Spinal cord (tissue), 10 donors: ENCODE measurements around the gene LOXL1. TPM values are rescaled to one million over a fixed set of nuclear protein-coding genes. Genes with fewer than 3 reads are reported as not detected.

Experiments
- DNase-seq, 6 donors: peaks; one replicate each; pipeline versions ENCODE4 v3.0.0 to v3.0.0-alpha.2; 2013 to 2015; ENCODE audit warnings: low spot score in 6 of 6, low read depth in 4 of 6
- H3K27ac ChIP-seq: one replicate; pipeline ENCODE4 v1.5.1; 2013; ENCODE audit warnings: low read depth, low read length, control low read depth
- H3K27me3 ChIP-seq: one replicate; pipeline ENCODE4 v1.6.1; 2013; ENCODE audit warnings: low read length; ENCODE audit not compliant: control insufficient read depth, insufficient read depth
- H3K36me3 ChIP-seq: one replicate; pipeline ENCODE4 v1.6.1; 2013; ENCODE audit warnings: low read length; ENCODE audit not compliant: control insufficient read depth, insufficient read depth
- H3K4me1 ChIP-seq: one replicate; pipeline ENCODE4 v1.6.1; 2013; ENCODE audit warnings: low read length; ENCODE audit not compliant: control insufficient read depth, insufficient read depth
- H3K4me3 ChIP-seq: one replicate; pipeline ENCODE4 v1.5.1; 2013; ENCODE audit warnings: low read depth, low read length, control low read depth
- H3K9me3 ChIP-seq: one replicate; pipeline ENCODE4 v1.6.1; 2013; ENCODE audit warnings: low read length; ENCODE audit not compliant: control insufficient read depth, insufficient read depth
- WGBS: methylation state at CpG from one replicate; pipeline ENCODE4 v1.1.5; 2013; ENCODE audit warnings: missing lambda C conversion rate; ENCODE audit not compliant: insufficient coverage; 5-methylcytosine and 5-hydroxymethylcytosine counted together
- polyA plus RNA-seq, 2 donors: library from polyadenylated mRNA; unstranded; fragments of 120-200 nt; gene quantifications; one replicate each; pipeline ENCODE4 v1.2.1, GENCODE V29; 2013; ENCODE audit not compliant: insufficient read length in 2 of 2
- total RNA-seq, 2 donors: library from RNA; depleted of rRNA in 1 of 2; stranded (reverse); fragments of 120-200 nt in 1 of 2; fragments of >200 nt in 1 of 2; gene quantifications; one replicate each; pipeline versions ENCODE4 v1.2.3 to v1.2.4, GENCODE V29; 2013 to 2014
- donor health status: healthy.

Gene LOXL1
- total and polyA plus RNA-seq, 4 donors: 7.9 to 48.2 (median 22.9) TPM

DNA sequence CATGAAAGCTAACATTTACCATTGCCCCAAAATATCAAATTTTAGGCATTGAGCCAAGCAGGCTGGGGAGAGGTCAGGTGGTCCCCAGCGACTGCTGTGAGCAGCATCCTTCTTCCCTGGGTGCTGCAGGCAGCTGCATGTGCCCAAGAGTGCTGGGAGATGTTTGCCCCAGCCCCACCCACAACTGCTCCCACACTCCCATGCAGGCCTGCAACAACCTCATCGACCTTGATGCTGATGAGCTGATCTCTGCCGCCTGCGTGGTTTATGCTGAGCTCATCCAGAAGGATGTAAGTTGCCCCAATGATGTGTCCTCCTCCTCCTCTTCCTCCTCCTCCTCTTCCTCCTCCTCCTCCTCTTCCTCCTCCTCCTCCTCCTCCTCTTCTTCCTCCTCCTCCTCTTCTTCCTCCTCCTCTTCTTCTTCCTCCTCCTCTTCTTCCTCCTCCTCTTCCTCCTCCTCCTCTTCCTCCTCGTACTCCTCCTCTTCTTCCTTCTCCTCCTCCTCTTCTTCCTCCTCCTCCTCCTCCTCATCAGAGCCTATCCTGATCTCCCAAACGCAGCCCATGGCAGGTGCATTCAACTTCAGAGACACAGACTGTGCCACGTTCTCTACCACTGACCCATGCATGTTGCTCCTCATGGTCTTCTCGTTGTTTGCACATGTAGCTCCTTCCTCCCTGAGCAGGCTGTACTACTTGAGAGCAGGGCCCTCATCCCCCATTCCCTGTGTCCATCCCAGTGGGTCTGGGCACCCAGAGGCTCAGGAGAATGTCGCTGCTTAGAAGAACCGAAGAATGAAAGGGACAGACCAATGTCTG lies 37.8 kb upstream of the LOXL1 start:
- no peaks in the 10 kb centered on the region for H3K9me3 ChIP-seq
- 76% methylated on average over 7 of the region's 10 CpGs for WGBS
- H3K36me3 ChIP-seq: no peaks in the 10 kb centered on the region
- no peaks in the 10 kb centered on the region for H3K27me3 ChIP-seq
- H3K4me1 ChIP-seq: no peaks in the 10 kb centered on the region
- no peak overlapping the region for H3K4me3 ChIP-seq
- H3K27ac ChIP-seq: no peak overlapping the region
- DNase-seq: no peak

DNA sequence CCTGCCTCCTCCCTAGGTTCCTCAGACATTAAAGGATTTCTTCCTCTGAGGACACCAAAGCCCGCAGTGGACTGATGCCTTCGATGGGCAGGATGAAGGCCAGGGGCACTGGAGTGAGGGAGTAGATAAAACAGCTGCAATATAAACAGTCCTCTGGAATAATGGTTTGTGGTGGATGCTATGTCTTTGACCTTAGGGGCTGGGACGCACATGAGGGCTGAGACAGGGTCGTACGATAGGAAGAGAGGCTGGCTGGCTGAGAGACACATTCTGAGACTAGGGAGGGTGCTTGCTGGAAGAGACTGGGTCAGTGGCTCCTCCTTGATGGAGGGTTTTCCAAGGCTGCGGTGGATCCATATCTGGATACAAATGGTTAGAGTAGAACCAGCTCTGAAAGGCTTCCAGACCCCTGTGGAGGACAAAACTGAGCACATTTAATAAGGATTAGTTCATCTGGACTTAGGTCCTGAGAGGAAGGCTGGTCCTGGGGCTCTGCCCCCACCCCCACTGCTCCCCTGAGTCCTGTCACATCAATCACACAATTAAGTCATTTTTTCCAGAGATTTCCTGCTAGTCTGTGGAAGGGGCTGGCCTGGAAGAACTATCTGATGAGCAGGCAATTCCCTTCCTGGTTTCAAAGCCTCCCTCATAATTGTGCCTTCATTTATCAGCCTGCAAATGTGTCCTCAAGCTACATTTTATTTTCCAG lies 37.1 kb upstream of the LOXL1 start:
- Histone ChIP-seq H3K36me3 (no peaks in the 10 kb centered on the region), H3K27me3 (no peaks in the 10 kb centered on the region), H3K9me3 (no peaks in the 10 kb centered on the region), H3K4me3 (no peak overlapping the region), H3K4me1 (no peaks in the 10 kb centered on the region), H3K27ac (no peak overlapping the region)
- DNase-seq: no peak
- WGBS: 77% methylated on average over 4 of the region's 6 CpGs

DNA sequence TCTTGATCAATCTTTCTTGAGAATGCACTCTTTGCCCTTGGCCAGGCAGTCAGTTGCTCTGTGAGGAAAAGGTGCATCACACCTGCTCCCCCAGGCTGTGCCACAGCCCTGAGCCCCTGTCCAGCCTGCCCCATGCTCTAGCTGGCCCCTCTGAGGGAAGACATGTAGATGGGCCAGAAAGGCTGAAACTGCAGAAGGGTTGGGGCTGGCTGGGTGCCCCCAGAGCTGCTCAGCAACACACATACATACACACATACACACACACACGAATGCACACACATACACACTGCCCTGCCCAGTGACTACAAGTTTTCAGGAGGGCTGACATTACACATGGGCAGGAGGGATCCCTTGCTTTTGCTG lies 36.5 kb upstream of the LOXL1 start:
- WGBS: 80% methylated on average over 1 of the region's 1 CpG
- H3K9me3 ChIP-seq: no peaks in the 10 kb centered on the region
- no peaks in the 10 kb centered on the region for H3K4me1 ChIP-seq
- no peak for DNase-seq
- H3K27ac ChIP-seq: no peak overlapping the region
- no peaks in the 10 kb centered on the region for H3K36me3 ChIP-seq
- no peaks in the 10 kb centered on the region for H3K27me3 ChIP-seq
- H3K4me3 ChIP-seq: no peak overlapping the region

DNA sequence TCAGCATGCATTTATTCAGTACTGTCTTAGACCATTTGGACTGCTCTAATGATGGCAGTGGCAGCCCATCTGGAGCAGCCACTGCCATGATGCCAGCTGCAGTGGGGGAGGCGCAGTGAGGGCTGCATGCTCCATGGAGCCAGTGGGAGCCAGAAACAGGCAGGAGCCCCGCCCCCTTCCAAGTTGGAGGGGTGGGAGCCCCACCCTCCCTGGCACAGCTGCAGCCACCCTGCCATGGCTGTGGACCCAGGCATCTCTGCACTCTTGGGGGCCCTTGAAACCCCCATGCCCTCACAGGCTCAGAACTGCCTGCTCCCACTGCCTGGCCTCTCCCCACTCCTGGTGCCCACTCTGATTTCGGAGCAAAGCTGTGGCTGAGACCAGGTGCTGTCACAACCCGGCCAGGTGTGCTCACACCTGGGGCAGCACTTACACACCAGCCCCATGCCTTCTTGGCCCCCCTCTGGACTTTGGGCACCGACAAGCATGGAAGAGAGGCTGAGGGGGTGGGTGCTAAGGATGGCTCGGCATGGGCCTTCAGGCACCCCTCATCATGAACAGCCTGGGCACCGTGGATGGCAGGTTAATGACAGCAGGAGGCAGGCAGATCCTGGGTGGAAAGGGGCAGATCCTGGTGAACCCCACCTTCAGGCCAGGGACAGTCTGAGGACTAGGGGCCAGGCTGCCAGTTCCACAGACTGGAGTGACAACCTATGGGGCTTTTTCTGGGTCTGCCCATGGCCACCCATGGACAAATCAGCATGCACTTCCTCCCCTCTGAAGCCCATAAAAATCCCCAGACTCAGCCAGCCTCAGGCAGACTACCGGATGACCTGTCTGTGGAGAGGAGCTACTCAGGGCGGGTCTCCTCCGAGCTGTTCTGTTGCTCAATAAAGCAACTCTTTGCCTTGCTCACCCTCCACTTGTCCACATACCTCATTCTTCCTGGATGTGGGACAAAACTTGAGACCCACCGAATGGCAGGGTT lies 34.6 kb upstream of the LOXL1 start:
- no peak overlapping the region for H3K4me3 ChIP-seq
- WGBS: 84% methylated on average over 9 of the region's 11 CpGs
- no peak overlapping the region for H3K27ac ChIP-seq
- no peaks in the 10 kb centered on the region for H3K36me3 ChIP-seq
- no peaks in the 10 kb centered on the region for H3K9me3 ChIP-seq
- no peaks in the 10 kb centered on the region for H3K4me1 ChIP-seq
- H3K27me3 ChIP-seq: no peaks in the 10 kb centered on the region
- no peak for DNase-seq

DNA sequence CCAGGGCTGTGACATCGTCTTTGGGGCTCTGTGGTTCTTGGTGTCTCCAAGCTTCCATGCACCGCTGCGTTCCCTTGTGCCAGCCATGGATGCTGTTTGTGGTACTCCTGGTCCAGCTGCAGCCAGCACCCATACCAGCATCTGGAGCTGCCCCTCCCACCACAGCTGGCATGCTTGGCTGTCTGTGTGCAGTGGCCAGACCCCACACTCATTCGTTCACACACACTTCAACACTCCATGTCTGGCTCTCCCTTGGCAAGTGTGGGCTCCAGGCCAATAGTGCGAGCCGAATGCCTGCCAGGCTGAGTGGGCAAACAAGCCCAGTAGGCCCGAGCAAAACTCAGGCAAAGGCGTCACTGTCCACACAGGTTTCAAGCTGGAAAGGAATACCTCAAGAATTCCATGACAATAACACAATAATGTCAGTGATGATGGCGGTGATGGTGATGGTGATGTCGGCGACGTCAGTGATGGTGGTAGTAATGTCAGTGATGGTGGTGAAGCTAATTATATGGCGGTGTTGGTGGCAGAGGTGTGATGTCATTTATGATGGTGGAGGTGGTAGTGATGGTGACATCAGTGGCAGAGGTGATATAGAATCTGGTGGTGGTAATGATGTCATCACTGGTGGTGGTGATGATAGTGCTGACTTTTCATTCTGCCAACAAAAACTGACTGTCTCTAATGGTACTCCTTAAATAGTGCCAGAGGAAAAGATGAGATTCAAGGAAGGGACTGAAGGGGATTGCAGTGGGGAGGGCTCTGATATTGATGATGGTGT lies 33.6 kb upstream of the LOXL1 start:
- 84% methylated on average over 11 of the region's 13 CpGs for WGBS
- no peaks in the 10 kb centered on the region for H3K9me3 ChIP-seq
- no peak overlapping the region for H3K27ac ChIP-seq
- no peaks in the 10 kb centered on the region for H3K27me3 ChIP-seq
- H3K36me3 ChIP-seq: no peaks in the 10 kb centered on the region
- no peaks in the 10 kb centered on the region for H3K4me1 ChIP-seq
- no peak for DNase-seq
- no peak overlapping the region for H3K4me3 ChIP-seq

DNA sequence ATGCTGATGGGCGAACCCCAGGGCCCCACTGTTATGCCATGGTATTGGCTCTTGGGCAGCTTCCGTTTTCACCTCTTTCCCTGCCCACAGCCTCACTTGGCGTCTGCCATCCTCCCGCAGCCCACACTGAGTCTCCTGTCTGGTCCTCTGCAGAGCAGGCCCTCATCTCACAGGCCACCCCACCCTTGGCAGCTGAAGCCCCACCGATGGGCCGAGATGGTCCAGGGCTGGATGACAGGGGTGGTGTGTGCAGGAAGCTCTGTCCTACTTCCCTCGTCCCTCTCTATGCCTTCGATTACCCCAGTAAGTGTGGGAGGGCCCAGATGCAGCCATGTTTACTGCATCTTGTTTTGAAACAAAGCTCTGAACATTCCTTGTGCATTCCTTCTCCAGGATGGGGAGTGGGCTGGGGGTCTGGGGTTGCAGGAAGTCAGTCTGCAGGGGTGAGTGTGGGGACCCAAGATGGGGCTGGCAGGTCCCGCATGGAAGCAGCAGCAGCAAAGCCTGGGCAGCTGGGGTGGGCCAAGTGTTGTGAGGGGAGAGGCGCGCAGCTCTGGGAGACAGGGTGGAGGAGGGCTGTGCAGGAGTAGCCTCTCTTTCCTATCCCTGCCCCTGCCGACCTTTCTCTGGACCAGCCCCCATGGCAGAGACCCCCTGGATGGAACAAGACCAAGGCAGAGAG lies 32.0 kb upstream of the LOXL1 start:
- Histone ChIP-seq H3K4me1 (peaks cover 4% of the 10 kb centered on the region), H3K36me3 (no peaks in the 10 kb centered on the region), H3K27ac (no peak overlapping the region), H3K4me3 (no peak overlapping the region), H3K27me3 (no peaks in the 10 kb centered on the region), H3K9me3 (no peaks in the 10 kb centered on the region)
- WGBS: 84% methylated on average over 8 of the region's 12 CpGs
- no peak for DNase-seq

DNA sequence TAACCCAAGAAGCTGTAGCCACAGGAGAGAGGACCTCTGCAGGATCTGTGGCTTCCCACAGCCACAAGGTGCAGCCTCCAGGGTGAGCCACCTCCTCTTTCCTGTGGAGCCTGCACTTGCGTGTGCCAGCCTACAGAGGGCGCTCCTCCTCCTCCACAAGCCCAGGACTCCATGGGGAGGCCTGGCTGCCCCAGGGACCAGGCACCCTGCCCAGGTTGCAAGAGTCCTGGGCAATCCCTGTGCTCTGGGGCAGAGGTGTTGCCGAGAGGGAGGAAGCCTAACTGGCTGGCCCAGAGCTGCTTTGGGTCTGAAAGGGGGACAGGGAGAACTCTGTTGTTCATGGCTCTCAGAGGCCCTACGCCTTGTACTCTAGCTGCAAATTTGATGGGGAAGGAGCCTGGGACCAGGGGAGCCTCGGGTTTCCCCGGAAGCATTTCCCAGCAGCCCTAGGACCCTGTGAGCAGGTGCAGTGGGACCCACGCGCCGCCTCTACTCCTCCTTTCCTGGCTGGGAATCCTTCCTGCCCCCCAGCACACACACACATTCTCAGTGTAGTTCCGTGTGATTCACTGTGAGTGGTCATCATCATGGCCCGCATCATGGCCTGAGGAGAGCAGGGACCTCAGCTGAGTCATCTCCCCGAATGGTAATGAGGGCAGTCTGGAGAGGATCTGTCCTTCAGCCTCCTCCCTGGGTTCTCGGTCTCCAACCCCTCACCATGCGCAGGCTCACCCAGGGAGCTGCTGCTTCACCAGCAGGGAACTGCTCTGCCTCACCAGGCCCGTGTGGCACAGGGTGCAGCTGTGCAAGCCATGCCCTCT lies 28.6 kb upstream of the LOXL1 start:
- no peaks in the 10 kb centered on the region for H3K9me3 ChIP-seq
- no peak for DNase-seq

More for the DNA sequence above, 28.6 kb upstream of the LOXL1 start:
- peaks cover 27% of the 10 kb centered on the region for H3K4me1 ChIP-seq
- no peak overlapping the region for H3K4me3 ChIP-seq
- H3K27ac ChIP-seq: no peak overlapping the region
- H3K36me3 ChIP-seq: no peaks in the 10 kb centered on the region
- no peaks in the 10 kb centered on the region for H3K27me3 ChIP-seq
- WGBS: 77% methylated on average over 11 of the region's 15 CpGs
